ENCODE data around the gene CNN2.

Gene CNN2

GRCh38 chr19:1084024-1084868, 57.8 kb downstream of the CNN2 start:
- peak; percentile 31 for DNase-seq

GRCh38 chr19:1085053-1085658, 58.7 kb downstream of the CNN2 start:
- no peak for DNase-seq

DNA sequence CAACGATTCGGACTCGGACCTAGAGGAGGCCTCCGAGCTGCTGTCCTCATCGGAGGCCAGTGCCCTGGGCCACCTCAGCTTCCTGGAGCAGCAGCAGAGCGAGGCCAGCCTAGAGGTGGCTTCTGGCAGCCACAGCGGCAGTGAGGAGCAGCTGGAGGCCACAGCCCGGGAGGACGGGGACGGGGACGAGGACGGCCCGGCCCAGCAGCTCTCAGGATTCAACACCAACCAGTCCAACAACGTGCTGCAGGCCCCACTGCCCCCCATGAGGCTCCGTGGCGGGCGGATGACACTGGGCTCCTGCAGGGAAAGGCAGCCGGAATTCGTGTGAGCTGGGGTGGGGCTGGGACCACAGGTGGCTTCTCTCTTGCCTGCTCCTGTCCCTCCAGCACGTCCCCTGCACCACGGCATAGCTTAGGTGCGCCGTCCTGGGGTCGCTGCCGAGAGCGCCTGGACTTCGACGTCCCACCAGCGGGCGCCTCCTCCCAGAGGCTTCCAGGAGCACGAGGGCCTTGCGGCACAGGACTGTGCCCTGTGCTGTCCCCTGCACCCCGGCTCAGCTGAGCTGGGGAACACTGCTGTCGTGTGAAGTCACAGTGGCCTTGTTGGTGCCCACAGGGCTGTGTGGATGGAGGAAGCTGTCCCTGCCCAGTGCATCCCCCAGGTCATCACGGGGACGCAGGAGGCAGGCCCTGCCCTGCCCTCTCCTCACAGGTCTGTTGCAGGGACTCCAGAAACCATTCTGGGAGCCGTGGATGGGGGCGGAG, 59.5 kb downstream of the CNN2 start:
- no peak for DNase-seq

DNA sequence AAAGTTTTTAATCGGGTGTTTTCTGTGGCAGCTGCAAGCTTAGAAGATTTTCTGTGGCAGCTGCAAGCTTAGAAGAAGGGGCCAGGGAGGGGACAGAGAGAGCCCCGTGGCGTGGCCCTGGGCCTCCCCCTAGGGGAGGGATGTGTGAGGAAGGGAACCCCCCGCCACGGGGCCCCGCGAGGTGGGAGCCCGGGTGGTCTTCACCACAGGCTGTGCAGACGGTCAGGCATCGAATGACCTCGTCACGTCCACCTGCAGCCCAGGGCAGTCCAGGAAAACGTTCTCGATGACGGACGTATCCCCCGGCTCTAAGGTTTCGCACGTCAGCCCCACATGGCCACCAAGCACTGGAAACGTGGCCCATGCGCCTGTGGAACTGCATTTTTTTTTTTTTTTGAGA, 60.2 kb downstream of the CNN2 start:
- no peak for DNase-seq

DNA sequence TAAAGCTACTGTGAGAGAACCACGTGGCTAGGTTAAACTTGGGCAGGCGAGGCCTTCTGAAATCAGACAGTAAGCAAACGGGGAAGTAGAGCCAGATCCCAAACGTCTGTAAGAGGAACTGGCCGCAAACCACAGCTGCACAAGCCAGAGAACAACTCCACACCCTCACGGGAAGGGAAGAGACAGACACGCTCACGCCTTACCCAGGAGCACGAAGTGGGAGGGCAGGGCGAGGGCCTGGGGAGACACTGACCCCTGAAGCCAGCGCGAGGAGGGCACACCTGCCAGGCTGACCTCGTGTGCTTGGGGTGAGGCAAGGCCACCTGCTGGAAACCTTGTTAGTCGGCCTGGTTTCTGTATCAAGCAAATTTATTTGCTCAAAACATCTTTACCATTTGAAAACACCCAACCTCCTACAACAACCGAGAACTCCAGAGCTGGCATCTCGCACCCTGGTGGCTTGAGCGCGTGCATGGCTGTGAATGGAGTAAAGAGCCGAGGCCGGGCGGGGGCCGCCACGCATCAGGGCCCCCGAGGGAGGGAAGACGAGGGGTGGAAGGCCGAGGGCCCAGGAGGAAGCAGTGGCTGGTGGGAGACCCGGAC, 61.5 kb downstream of the CNN2 start:
- DNase-seq: no peak

GRCh38 chr19:1088416-1089010, 62.1 kb downstream of the CNN2 start:
- no peak for DNase-seq

All from NCI-H1105 (cell line).